ENCODE measurements around the gene NNAT. TPM values are rescaled to one million over a fixed set of nuclear protein-coding genes. Genes with fewer than 3 reads are reported as not detected.

The NNAT gene
- total and polyA plus RNA-seq, 2 of the 8 experiments (the other 6 are each of a cell fraction or from before 2014, with no cell fraction given) = 66.8 to 175 TPM

- TF ChIP-seq CHD7 (IDR thresholded peaks at IDR 0.05; ENCODE audit: insufficient replicate concordance, low read length) (no peak), SIRT6 (IDR thresholded peaks at IDR 0.05; ENCODE audit: low read length) (no peak), YY1 (IDR thresholded peaks at IDR 0.05; ENCODE audit: low read depth, low read length) (no peak), SUZ12 (IDR thresholded peaks at IDR 0.05; ENCODE audit: low read length) (no peak), SRF (IDR thresholded peaks at IDR 0.05; ENCODE audit: low read depth, low read length) (no peak), SP4 (IDR thresholded peaks at IDR 0.05; ENCODE audit: low read length) (no peak), ATF3 (IDR thresholded peaks at IDR 0.05; ENCODE audit: insufficient read depth, low read depth, low read length) (no peak), PHF8 (conservative IDR thresholded peaks at IDR 0.05; ENCODE audit: low read depth, low read length) (no peak), EGR1 (IDR thresholded peaks at IDR 0.05; ENCODE audit: borderline replicate concordance, low read depth, low read length) (no peak), JUN (IDR thresholded peaks at IDR 0.05; ENCODE audit: low read depth, low read length) (no peak), NRF1 (IDR thresholded peaks at IDR 0.05; ENCODE audit: low read depth, low read length) (no peak)
- TF ChIP-seq, protein P1, sequence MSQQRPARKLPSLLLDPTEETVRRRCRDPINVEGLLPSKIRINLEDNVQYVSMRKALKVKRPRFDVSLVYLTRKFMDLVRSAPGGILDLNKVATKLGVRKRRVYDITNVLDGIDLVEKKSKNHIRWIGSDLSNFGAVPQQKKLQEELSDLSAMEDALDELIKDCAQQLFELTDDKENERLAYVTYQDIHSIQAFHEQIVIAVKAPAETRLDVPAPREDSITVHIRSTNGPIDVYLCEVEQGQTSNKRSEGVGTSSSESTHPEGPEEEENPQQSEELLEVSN (IDR thresholded peaks at IDR 0.05) = no peak
These were observed 26.7 kb upstream of the NNAT start (continued) for GRCh38 chr20:37494301-37494700.
